GM13977 (cell line): Measurements from ENCODE around the gene CIC.
A peak's percentile ranks its signal among the peaks of the same experiment; 100 is the strongest.

Experiments
- DNase-seq: peaks from one replicate; pipeline ENCODE4 v3.0.0; 2012; ENCODE audit warnings: low spot score
- CTCF ChIP-seq: IDR thresholded peaks from 2 replicates; pipeline ENCODE4 v1.5.1; 2012; ENCODE audit warnings: mild to moderate bottlenecking, control low read depth; ENCODE audit not compliant: insufficient read depth; ENCODE audit errors: extremely low read depth, missing control alignments
- in situ Hi-C: fragments of 300-500 bp; cut with MboI; formaldehyde crosslinking; loops from one replicate; pipeline ENCODE4 v1.12.0; 2022; ENCODE audit warnings: low sequenced_read_pairs, low pct_unique_long_range_greater_than_20kb, mixed read lengths, inconsistent platforms; ENCODE audit not compliant: unreplicated experiment

The CIC gene

GRCh38 chr19:42269478-42270345 is 660 bp downstream of the CIC start:
- in situ Hi-C loops: no loop called here
- no peak for DNase-seq
- no peak for TF ChIP-seq CTCF

DNA sequence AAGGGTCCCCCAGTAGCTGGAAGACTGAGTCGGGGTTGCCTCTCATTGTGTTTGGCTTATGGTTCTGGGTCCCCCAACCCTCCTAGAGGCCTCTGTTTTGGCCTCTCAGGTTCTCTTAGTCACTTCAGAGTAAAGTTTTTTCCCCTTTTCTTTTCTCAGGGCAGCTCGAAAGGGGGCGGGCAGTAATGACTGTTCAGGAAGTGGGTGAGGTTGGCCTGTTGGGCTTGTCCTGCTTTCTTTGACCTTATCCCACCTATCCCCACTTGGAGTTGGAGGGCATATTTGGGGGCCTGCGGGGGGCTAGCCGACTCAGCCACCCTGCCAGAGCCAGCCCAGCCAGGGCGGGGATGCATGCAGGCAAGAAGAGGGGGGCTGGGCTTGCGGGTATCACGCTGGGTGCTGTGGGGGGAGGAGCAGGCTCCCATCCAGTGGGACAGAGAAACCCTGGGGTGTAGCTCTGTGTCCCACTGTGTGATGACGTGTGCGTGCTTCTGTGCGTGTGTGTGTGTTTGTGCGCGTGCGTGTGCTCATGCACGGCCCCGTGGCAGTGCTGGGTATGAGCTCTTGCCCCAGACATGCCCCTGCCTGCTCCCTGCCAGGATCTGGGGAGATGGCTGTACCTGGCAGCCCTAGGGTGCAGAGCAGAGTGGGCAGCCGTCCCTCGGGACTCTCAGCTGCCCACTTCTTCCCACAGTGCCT is 1.4 kb downstream of the CIC start:
- in situ Hi-C loops: no loop called here
- peak; percentile 70 for DNase-seq
- TF ChIP-seq CTCF: no peak

DNA sequence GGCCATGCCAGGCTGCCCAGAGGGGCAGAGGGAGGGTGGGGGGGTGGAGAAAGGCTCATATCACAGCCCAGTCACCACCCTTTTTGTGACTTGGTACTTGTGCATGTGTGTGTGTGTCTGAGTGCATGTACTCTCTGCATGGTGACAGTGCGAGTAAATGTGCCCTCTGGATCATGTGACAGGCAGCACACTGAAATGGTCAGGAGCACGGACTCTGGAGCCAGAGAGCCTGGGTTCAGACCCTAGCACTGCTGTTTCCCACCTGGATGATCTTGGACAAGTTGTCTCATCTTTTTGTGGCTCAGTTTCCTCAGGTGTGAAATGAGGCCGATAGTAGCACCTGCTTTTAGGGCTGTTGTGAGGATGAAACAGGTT is 2.0 kb downstream of the CIC start:
- no peak for TF ChIP-seq CTCF
- no peak for DNase-seq
- in situ Hi-C loops: no loop called here

DNA sequence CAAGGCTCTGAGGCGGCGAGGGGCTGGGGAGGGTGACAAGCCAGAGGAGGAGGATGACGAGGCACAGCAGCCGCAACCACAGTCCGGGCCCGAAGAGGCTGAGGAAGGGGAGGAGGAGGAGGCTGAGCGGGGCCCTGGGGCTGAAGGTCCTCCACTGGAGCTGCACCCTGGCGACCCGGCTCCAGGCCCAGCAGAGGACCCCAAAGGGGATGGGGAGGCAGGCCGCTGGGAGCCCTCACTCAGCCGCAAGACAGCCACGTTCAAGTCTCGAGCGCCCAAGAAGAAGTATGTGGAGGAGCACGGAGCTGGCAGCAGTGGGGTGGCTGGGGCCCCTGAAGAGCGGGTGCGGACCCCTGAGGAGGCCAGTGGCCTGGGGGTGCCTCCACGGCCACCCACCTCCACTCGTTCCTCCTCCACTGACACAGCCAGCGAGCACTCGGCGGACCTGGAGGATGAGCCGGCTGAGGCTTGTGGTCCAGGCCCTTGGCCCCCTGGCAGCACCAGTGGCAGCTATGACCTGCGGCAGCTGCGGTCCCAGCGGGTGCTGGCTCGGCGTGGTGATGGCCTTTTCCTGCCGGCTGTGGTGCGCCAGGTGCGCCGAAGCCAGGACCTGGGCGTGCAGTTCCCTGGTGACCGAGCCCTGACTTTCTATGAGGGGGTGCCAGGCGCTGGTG is 2.9 kb downstream of the CIC start:
- no peak for DNase-seq
- TF ChIP-seq CTCF: no peak
- in situ Hi-C loops: no loop called here

DNA sequence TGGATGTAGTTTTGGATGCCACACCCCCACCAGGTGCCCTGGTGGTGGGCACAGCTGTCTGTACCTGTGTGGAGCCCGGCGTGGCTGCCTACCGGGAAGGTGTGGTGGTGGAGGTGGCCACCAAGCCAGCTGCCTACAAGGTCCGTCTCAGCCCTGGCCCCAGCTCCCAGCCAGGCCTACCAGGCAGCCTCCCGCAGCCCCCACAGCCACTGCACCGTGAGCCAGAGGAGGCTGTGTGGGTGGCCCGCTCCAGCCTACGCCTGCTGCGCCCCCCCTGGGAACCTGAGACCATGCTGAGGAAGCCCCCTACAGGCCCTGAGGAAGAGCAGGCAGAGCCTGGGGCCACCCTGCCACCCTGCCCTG is 3.5 kb downstream of the CIC start:
- in situ Hi-C loops: no loop called here

More for the DNA sequence above, 3.5 kb downstream of the CIC start:
- no peak for DNase-seq
- TF ChIP-seq CTCF: no peak
